NB4 (cell line): ENCODE measurements around the gene FTO.

Experiments used
- DNase-seq: peaks from one replicate; pipeline ENCODE4 v3.0.0; 2010; ENCODE audit warnings: low read depth
- H3K4me3 ChIP-seq: one replicate; pipeline ENCODE4 v1.5.1; 2011; ENCODE audit warnings: mild to moderate bottlenecking, low read depth, low read length, moderate library complexity
- MYC ChIP-seq: IDR thresholded peaks from 2 replicates; pipeline ENCODE4 v1.6.1; 2011; ENCODE audit warnings: low read depth, low read length
- POLR2A ChIP-seq: IDR thresholded peaks from 2 replicates; pipeline ENCODE4 v1.6.1; 2011; ENCODE audit warnings: mild to moderate bottlenecking; ENCODE audit not compliant: insufficient read length; ENCODE audit errors: extremely low read depth
- TF ChIP-seq, protein P1 (sequence below): IDR thresholded peaks from 2 replicates; pipeline ENCODE4 v1.6.1; 2011; ENCODE audit warnings: low read depth, low read length
- TF ChIP-seq, protein P2 (sequence below): IDR thresholded peaks from one replicate; pipeline ENCODE4 v1.5.1; 2012; ENCODE audit warnings: low read depth, low read length

Gene FTO

DNA sequence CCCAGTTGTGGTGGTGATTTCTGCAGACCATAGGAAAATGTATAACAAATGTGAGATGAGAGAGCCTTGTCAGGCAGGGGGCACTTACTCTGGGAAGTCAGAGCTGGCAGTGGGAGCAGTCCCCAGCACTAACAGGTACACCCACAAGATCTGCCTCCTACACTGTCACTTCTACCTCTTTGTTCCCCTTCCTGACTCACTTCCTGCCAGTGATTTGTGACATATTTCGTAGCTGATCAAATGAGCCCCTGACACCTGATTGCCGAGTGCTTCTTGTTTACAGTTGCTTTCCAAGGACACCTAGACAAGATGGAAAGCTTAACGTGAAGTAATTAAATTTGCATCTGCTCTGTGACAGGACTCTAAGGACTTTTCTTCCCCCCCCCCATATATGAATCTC lies 40.5 kb downstream of the FTO start:
- peak; percentile 24 for DNase-seq
- TF ChIP-seq, protein P1, sequence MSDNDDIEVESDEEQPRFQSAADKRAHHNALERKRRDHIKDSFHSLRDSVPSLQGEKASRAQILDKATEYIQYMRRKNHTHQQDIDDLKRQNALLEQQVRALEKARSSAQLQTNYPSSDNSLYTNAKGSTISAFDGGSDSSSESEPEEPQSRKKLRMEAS, result no peak
- TF ChIP-seq, protein P2, sequence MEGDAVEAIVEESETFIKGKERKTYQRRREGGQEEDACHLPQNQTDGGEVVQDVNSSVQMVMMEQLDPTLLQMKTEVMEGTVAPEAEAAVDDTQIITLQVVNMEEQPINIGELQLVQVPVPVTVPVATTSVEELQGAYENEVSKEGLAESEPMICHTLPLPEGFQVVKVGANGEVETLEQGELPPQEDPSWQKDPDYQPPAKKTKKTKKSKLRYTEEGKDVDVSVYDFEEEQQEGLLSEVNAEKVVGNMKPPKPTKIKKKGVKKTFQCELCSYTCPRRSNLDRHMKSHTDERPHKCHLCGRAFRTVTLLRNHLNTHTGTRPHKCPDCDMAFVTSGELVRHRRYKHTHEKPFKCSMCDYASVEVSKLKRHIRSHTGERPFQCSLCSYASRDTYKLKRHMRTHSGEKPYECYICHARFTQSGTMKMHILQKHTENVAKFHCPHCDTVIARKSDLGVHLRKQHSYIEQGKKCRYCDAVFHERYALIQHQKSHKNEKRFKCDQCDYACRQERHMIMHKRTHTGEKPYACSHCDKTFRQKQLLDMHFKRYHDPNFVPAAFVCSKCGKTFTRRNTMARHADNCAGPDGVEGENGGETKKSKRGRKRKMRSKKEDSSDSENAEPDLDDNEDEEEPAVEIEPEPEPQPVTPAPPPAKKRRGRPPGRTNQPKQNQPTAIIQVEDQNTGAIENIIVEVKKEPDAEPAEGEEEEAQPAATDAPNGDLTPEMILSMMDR, result no peak
- TF ChIP-seq POLR2A (no peak), MYC (no peak)
- no peak overlapping the region for H3K4me3 ChIP-seq

DNA sequence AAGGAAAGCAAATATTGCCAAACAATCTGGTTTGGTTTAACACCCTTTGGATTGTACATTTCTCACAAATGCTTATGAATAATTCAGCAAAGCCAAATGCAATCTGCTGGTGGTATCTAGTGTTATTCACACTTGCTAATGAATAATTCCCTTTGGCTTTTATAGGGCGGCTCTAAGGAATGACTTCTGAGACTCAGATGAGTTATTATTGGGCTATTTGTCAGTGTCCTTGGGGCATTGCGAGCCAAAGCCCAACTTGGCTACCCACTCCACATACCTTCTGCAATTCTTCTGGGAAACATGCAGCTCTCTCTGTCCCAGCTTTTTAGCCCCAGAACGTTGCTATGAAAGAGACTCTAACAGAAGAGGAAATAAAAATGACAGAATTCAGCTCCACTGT lies 41.1 kb downstream of the FTO start:
- TF ChIP-seq MYC, result no peak
- no peak for TF ChIP-seq POLR2A
- TF ChIP-seq, protein P1, result no peak
- TF ChIP-seq, protein P2, result no peak
- no peak for DNase-seq
- no peak overlapping the region for H3K4me3 ChIP-seq

DNA sequence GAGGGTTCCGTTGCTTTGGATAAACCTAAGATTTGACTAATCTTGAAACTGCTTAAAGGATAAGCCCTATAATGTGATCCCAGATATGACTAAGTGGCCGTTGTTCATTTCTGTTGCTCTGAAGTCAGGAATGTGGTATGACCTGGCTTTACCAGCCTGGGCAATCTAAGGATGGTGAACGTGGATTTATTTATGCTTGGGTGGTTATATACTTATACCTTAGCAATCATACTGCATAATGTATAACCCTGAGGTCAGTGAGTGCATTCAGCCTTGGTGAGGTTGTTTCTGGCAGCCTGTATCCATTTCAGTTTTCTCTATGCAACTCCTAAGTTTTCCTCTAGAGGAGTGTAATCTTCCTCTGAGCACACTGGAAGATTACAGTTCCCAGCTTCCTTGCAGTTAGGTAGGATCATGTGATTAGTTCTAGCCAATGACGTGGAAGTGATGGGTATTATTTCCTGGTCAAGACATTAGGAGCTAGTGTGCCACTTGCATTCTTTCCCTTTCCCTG lies 41.9 kb downstream of the FTO start:
- no peak for TF ChIP-seq MYC
- TF ChIP-seq, protein P1, result no peak
- TF ChIP-seq, protein P2, result no peak
- no peak for DNase-seq
- H3K4me3 ChIP-seq, result no peak overlapping the region

DNA sequence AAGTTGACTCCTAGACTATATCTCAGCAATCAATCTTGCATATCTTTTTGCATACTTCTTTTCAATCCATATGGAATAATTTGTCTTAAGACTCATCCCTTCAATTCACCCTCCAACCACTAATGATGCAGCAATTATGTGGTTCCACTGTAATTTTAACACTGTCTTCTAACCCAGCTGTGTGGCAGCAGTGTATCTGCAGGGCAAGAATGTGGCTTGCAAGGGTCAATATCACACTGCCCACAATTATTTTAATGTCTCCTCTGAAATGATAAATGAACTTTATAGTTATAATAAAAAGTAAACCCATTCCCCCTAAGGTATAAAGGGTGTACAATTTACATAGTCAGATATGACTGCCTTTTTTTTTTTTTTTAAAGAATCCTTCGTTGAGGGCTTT lies 48.6 kb downstream of the FTO start:
- no peak for TF ChIP-seq MYC
- no peak for TF ChIP-seq POLR2A
- TF ChIP-seq, protein P2, result no peak
- TF ChIP-seq, protein P1, result no peak
- no peak overlapping the region for H3K4me3 ChIP-seq
- no peak for DNase-seq

DNA sequence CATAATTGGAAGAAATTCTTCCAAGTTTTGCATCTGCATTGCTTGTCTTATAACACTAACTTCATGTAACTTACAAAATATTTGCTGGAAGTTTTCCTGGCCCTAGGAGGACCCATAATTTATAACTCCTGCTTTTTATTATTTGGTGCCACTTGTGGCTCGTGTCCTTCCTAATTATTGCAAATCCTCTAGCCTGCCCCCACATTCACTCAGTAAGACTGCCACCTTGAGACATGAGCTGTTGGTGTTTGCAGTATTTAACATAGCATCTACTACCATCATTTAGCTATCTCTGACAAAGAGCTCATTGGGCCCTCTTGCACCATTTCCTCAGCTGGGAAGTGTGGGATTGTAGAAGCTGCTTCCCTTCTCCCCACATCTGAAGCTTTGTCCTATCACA lies 49.5 kb downstream of the FTO start:
- TF ChIP-seq POLR2A (no peak), MYC (no peak)
- TF ChIP-seq, protein P1, result no peak
- TF ChIP-seq, protein P2, result no peak

More for the DNA sequence above, 49.5 kb downstream of the FTO start:
- H3K4me3 ChIP-seq, result no peak overlapping the region
- peak; percentile 37 for DNase-seq
